Choroid plexus epithelial cell (primary cell): Measurements from ENCODE around the gene CDADC1.

Experiments used
- DNase-seq: peaks from one replicate; pipeline ENCODE4 v3.0.0-alpha.2; 2010; ENCODE audit warnings: low read depth
- H3K4me3 ChIP-seq: 2 replicates; pipeline ENCODE4 v1.5.1; 2011; ENCODE audit warnings: low read depth, mild to moderate bottlenecking, control low read depth, low read length, moderate library complexity
- CTCF ChIP-seq: conservative IDR thresholded peaks from 2 replicates; pipeline ENCODE4 v1.5.1; 2011; ENCODE audit warnings: low read depth, mild to moderate bottlenecking, control low read depth, inconsistent platforms, low read length, moderate library complexity

Gene CDADC1

GRCh38 chr13:49213997-49214916 is 33.5 kb upstream of the CDADC1 start:
- TF ChIP-seq CTCF: no peak
- DNase-seq: no peak
- H3K4me3 ChIP-seq: no peak overlapping the region

GRCh38 chr13:49214917-49215376 is 32.8 kb upstream of the CDADC1 start:
- no peak overlapping the region for H3K4me3 ChIP-seq
- DNase-seq: peak; percentile 22
- TF ChIP-seq CTCF: peak; percentile 1

GRCh38 chr13:49216334-49216733 is 31.4 kb upstream of the CDADC1 start:
- no peak overlapping the region for H3K4me3 ChIP-seq
- TF ChIP-seq CTCF: no peak
- DNase-seq: no peak

GRCh38 chr13:49217962-49218492 is 29.7 kb upstream of the CDADC1 start:
- no peak for DNase-seq
- H3K4me3 ChIP-seq: no peak overlapping the region
- TF ChIP-seq CTCF: no peak

- no peak for TF ChIP-seq CTCF
- DNase-seq: peak; percentile 29
- H3K4me3 ChIP-seq: no peak overlapping the region
Observed at GRCh38 chr13:49218493-49219051, 29.2 kb upstream of the CDADC1 start.

- no peak for TF ChIP-seq CTCF
- peak overlapping the region; percentile 18 for H3K4me3 ChIP-seq
- peak; percentile 15 for DNase-seq
Observed at GRCh38 chr13:49219647-49220035, 28.1 kb upstream of the CDADC1 start.
